Head of caudate nucleus (tissue), 42 donors: Measurements from ENCODE around the gene SYPL2.

Experiments
- DNase-seq, 42 donors: peaks; one replicate each; pipeline versions ENCODE4 v3.0.0 to v3.0.0-alpha.2; 2020 to 2021; ENCODE audit warnings: mixed read lengths in 7 of 42
- intact Hi-C: fragments of 100-400 bp; cut with DNase I; formaldehyde crosslinking; loops from one replicate; pipeline ENCODE4 v1.15.0; 2022

Gene SYPL2

GRCh38 chr1:109530457-109531087 is 64.2 kb downstream of the SYPL2 start:
- peak in 26 of 42 donors; percentile 25 to 77 (median 56) for DNase-seq
- intact Hi-C loops = loop anchor here (5.0 to 10.0 kb wide), 2 partner anchors 103 to 256 kb away; partner anchors contain the start of gene PSMA5

- peak in 2 of 42 donors; percentile 6 to 33 for DNase-seq
- intact Hi-C loops = loop anchor here (5.0 to 10.0 kb wide), 2 partner anchors 104 to 257 kb away; partner anchors contain the start of gene PSMA5
These were observed 65.0 kb downstream of the SYPL2 start for GRCh38 chr1:109531380-109531779.
